Upper lobe of left lung (tissue), 6 donors: ENCODE data around the gene MRPL51. TPM values are rescaled to one million over a fixed set of nuclear protein-coding genes. Genes with fewer than 3 reads are reported as not detected.
"Not testable (repeated sequence)": the region's sequence is repeated elsewhere in the genome, so short reads cannot be mapped to it uniquely, and the experiment has no call there.

Experiments used
- ATAC-seq, 2 donors: fragments of 200-7000 bp; cut with Tn5 transposase; one replicate each; pipeline ENCODE4 v1.9.1; 2022; ENCODE audit warnings: mild to moderate bottlenecking in 2 of 2, moderate library complexity in 2 of 2; ENCODE audit not compliant: low FRiP score in 2 of 2
- DNase-seq, 2 donors: peaks; one replicate each; pipeline ENCODE4 v3.0.0-alpha.2; 2019 to 2020
- H3K27ac ChIP-seq, 4 donors: fragments of 200-600 bp; sonication (generic); one replicate each; pipeline ENCODE4 v1.5.1; 2016 to 2019
- H3K27me3 ChIP-seq, 4 donors: fragments of 200-600 bp; sonication (generic); one replicate each; pipeline ENCODE4 v1.5.1; 2017 to 2019
- H3K36me3 ChIP-seq, 4 donors: fragments of 200-600 bp; sonication (generic); one replicate each; pipeline ENCODE4 v1.5.1; 2016 to 2019
- H3K4me1 ChIP-seq, 4 donors: fragments of 200-600 bp; sonication (generic); one replicate each; pipeline ENCODE4 v1.5.1; 2018 to 2019
- H3K4me3 ChIP-seq, 4 donors: fragments of 200-600 bp; sonication (generic); one replicate each; pipeline ENCODE4 v1.5.1; 2017 to 2019; ENCODE audit warnings: mild to moderate bottlenecking in 2 of 4, moderate library complexity in 1 of 4
- H3K9me3 ChIP-seq, 4 donors: fragments of 200-600 bp; sonication (generic); one replicate each; pipeline ENCODE4 v1.5.1; 2018 to 2019
- CTCF ChIP-seq, 6 experiments: fragments of 450-650 bp in 4 of 6; fragments of 200-600 bp in 2 of 6; sonication (generic) in 2 of 6; IDR thresholded peaks; one replicate each; pipeline ENCODE4 v1.5.1; 2016 to 2019; ENCODE audit warnings: antibody characterized with exemption in 6 of 6
- EP300 ChIP-seq, 4 donors: sonication (generic); formaldehyde crosslinking; IDR thresholded peaks; one replicate each; pipeline ENCODE4 v1.5.1; 2017; ENCODE audit warnings: antibody characterized with exemption in 4 of 4, control low read depth in 2 of 4
- POLR2A ChIP-seq, 4 donors: fragments of 450-650 bp; IDR thresholded peaks; one replicate each; pipeline ENCODE4 v1.5.1; 2016 to 2017; ENCODE audit warnings: antibody characterized with exemption in 4 of 4, mild to moderate bottlenecking in 2 of 4
- POLR2AphosphoS5 ChIP-seq, 2 donors: sonication (generic); formaldehyde crosslinking; IDR thresholded peaks; one replicate each; pipeline ENCODE4 v1.5.1; 2017; ENCODE audit warnings: antibody characterized with exemption in 2 of 2
- WGBS, 2 donors: methylation state at CpG; one replicate each; pipeline ENCODE4 v1.1.5; 2017 to 2018; 5-methylcytosine and 5-hydroxymethylcytosine counted together
- total RNA-seq, 6 donors: library from RNA; depleted of rRNA in 4 of 6; stranded (reverse); fragments of >200 nt in 4 of 6; gene quantifications; one replicate each; pipeline versions ENCODE4 v1.1.0 to v1.2.1, GENCODE V29; 2016 to 2021
- donor health status: DM: no; HTN: no; CAD: no; lungs with moderate emphysema.
- donor health status: DM: no; HTN: yes; CAD: no; lungs with severe emphysema.

Gene MRPL51
- total RNA-seq, 6 donors from 2014 or later, result 40.1 to 125 (median 67.2) TPM

DNA sequence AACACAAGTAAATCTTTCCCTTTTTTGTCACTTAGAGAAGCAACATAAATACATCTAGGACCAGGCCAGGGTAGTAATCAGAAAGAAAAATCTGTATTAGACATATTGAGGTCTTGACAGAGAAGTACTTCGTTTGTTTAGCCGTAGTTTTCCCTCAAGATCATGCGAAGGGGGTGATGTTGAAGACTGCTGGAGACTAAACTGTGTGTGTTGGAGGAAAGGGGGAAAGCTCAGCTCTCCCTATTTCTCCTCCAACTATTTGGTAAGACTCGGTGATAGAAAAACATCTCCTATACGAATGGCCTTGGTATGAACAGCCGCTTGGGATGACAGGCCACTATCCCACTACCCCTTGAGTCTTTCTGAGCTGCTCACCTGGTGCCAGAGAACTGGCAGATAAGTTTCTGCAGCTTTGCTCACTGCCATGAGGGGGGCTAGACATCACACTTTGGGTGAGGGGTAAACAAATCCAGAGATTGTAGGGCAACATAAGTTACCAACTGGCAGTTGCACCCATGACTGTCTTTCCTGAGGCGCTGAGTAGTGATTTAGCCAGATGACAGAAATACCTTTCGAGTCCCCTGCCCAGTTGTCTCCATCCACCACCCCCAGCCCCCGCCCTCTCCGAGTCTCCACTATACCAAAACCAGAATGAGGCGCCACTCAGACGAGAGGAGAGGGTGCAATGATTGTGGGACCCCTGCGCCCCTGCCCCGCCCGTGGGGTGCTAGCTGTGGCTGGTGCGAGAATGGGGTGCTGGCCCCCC is 23.3 kb downstream of the MRPL51 start:
- Histone ChIP-seq H3K27me3 (no peaks in the 10 kb centered on the region), H3K36me3 (peaks cover 0 to 15% (median 3%) of the 10 kb centered on the region in 4 donors), H3K9me3 (no peaks in the 10 kb centered on the region), H3K27ac (peak overlapping the region; percentile 77 to 95 (median 90)), H3K4me3 (peak overlapping the region; percentile 48 to 76 (median 58)), H3K4me1 (peaks cover 13 to 36% (median 20%) of the 10 kb centered on the region in 4 donors)
- TF ChIP-seq POLR2AphosphoS5 (IDR thresholded peaks at IDR 0.05) (no peak), EP300 (IDR thresholded peaks at IDR 0.05) (no peak), CTCF (IDR thresholded peaks at IDR 0.05) (no peak), POLR2A (IDR thresholded peaks at IDR 0.05) (no peak)
- DNase-seq, result no peak
- 32 to 54% methylated on average over 7 to 12 of the region's 16 CpGs for WGBS, 2 donors
- no peak for ATAC-seq

GRCh38 chr12:6469092-6469491 is 24.0 kb downstream of the MRPL51 start:
- no peak for ATAC-seq

GRCh38 chr12:6468283-6468575 is 24.8 kb downstream of the MRPL51 start:
- TF ChIP-seq CTCF (IDR thresholded peaks at IDR 0.05) (no peak), POLR2A (IDR thresholded peaks at IDR 0.05) (no peak), POLR2AphosphoS5 (IDR thresholded peaks at IDR 0.05) (no peak), EP300 (IDR thresholded peaks at IDR 0.05) (no peak)
- no peak for DNase-seq
- H3K27me3 ChIP-seq, result no peaks in the 10 kb centered on the region
- no peaks in the 10 kb centered on the region for H3K9me3 ChIP-seq
- peaks cover 13 to 50% (median 26%) of the 10 kb centered on the region in 4 donors for H3K4me1 ChIP-seq
- no peak for ATAC-seq
- no peak overlapping the region for H3K4me3 ChIP-seq
- peaks cover 0 to 30% (median 17%) of the 10 kb centered on the region in 4 donors for H3K36me3 ChIP-seq
- no peak overlapping the region for H3K27ac ChIP-seq

More at GRCh38 chr12:6469092-6469491, 24.0 kb downstream of the MRPL51 start:
- peaks cover 13 to 42% (median 20%) of the 10 kb centered on the region in 4 donors for H3K4me1 ChIP-seq
- peak overlapping the region in 2 of 4 donors; percentile 67 to 76 for H3K4me3 ChIP-seq
- no peaks in the 10 kb centered on the region for H3K9me3 ChIP-seq
- TF ChIP-seq POLR2A (IDR thresholded peaks at IDR 0.05) (no peak), POLR2AphosphoS5 (IDR thresholded peaks at IDR 0.05) (no peak), CTCF (IDR thresholded peaks at IDR 0.05) (no peak), EP300 (IDR thresholded peaks at IDR 0.05) (no peak)
- WGBS, 2 donors, result 64 to 72% methylated on average over 6 of the region's 6 CpGs
- no peak for DNase-seq
- peaks cover 0 to 22% (median 9%) of the 10 kb centered on the region in 4 donors for H3K36me3 ChIP-seq
- H3K27me3 ChIP-seq, result no peaks in the 10 kb centered on the region
- peak overlapping the region in 1 of 4 donors; percentile 88 for H3K27ac ChIP-seq

GRCh38 chr12:6467571-6468282 is 25.3 kb downstream of the MRPL51 start:
- DNase-seq, H3K27me3 ChIP-seq: not testable (repeated sequence)

GRCh38 chr12:6466751-6467150 is 26.3 kb downstream of the MRPL51 start:
- WGBS, 2 donors, result 73 to 92% methylated on average over 4 of the region's 4 CpGs
- not testable (repeated sequence) for DNase-seq, H3K27ac ChIP-seq, H3K4me3 ChIP-seq, H3K9me3 ChIP-seq, H3K27me3 ChIP-seq, ATAC-seq
- H3K4me1 ChIP-seq, result peaks cover 25 to 64% (median 36%) of the 10 kb centered on the region in 4 donors
- H3K36me3 ChIP-seq, result peaks cover 0 to 45% (median 30%) of the 10 kb centered on the region in 4 donors

More at GRCh38 chr12:6467571-6468282, 25.3 kb downstream of the MRPL51 start:
- peaks cover 18 to 55% (median 31%) of the 10 kb centered on the region in 4 donors for H3K4me1 ChIP-seq
- 98% methylated on average over 6 to 9 of the region's 9 CpGs for WGBS, 2 donors
- not testable (repeated sequence) for H3K4me3 ChIP-seq, ATAC-seq, H3K27ac ChIP-seq, H3K9me3 ChIP-seq
- peaks cover 0 to 35% (median 22%) of the 10 kb centered on the region in 4 donors for H3K36me3 ChIP-seq
